Keratinocyte (primary cell): ENCODE results near the gene TAP2. TPM values are rescaled to one million over a fixed set of nuclear protein-coding genes. Genes with fewer than 3 reads are reported as not detected.

Experiments used
- DNase-seq: peaks from one replicate; pipeline ENCODE4 v3.0.0-alpha.2; 2011; ENCODE audit warnings: low read depth, missing footprints, low spot score
- FAIRE-seq: peaks from 2 replicates; lab custom pipeline; 2011; peaks lifted over from hg19 to GRCh38; lab: Jason Lieb, UNC
- H2AFZ ChIP-seq: 2 replicates; pipeline ENCODE4 v1.6.0; 2012; ENCODE audit warnings: low read length, control low read depth, inconsistent platforms; ENCODE audit not compliant: control insufficient read depth
- H3K27ac ChIP-seq: 2 replicates; pipeline ENCODE4 v1.5.1; 2011; ENCODE audit warnings: low read length; ENCODE audit not compliant: control insufficient read depth, insufficient read depth
- H3K27me3 ChIP-seq: 3 replicates; pipeline ENCODE4 v1.6.0; 2011; ENCODE audit warnings: low read length; ENCODE audit not compliant: control insufficient read depth, insufficient read depth; ENCODE audit errors: extremely low read depth
- H3K36me3 ChIP-seq, 2 experiments: 2 replicates in 1 of 2; 3 replicates in 1 of 2; pipeline ENCODE4 v1.5.1; 2011; ENCODE audit warnings: low read length in 2 of 2, mild to moderate bottlenecking in 1 of 2; ENCODE audit not compliant: control insufficient read depth in 2 of 2, insufficient read depth in 2 of 2; ENCODE audit errors: extremely low read depth in 1 of 2
- H3K4me1 ChIP-seq: 3 replicates; pipeline ENCODE4 v1.5.1; 2011; ENCODE audit warnings: low read length; ENCODE audit not compliant: control insufficient read depth, insufficient read depth; ENCODE audit errors: extremely low read depth
- H3K4me2 ChIP-seq: 3 replicates; pipeline ENCODE4 v1.6.0; 2011; ENCODE audit warnings: low read depth, low read length; ENCODE audit not compliant: control insufficient read depth, insufficient read depth; ENCODE audit errors: extremely low read depth
- H3K4me3 ChIP-seq, 3 experiments: fragments of 200-600 bp in 1 of 3; sonication (generic) in 1 of 3; 2 replicates in 2 of 3; 3 replicates in 1 of 3; pipeline ENCODE4 v1.5.1; 2011 to 2016; ENCODE audit warnings: low read length in 3 of 3, mild to moderate bottlenecking in 3 of 3, control low read depth in 2 of 3, inconsistent platforms in 1 of 3, low read depth in 1 of 3, mixed read lengths in 1 of 3, mixed run types in 1 of 3, moderate library complexity in 1 of 3; ENCODE audit not compliant: control insufficient read depth in 2 of 3, insufficient read depth in 2 of 3; ENCODE audit errors: extremely low read depth in 1 of 3
- H3K79me2 ChIP-seq: 2 replicates; pipeline ENCODE4 v1.6.0; 2012; ENCODE audit warnings: low read length; ENCODE audit not compliant: control insufficient read depth, insufficient read depth
- H3K9ac ChIP-seq: 3 replicates; pipeline ENCODE4 v1.6.0; 2011; ENCODE audit warnings: low read length; ENCODE audit not compliant: control insufficient read depth, insufficient read depth; ENCODE audit errors: extremely low read depth
- H3K9me1 ChIP-seq: 3 replicates; pipeline ENCODE4 v1.6.0; 2011; ENCODE audit warnings: low read length; ENCODE audit not compliant: control insufficient read depth, insufficient read depth; ENCODE audit errors: extremely low read depth
- H3K9me3 ChIP-seq: 2 replicates; pipeline ENCODE4 v1.5.1; 2012; ENCODE audit warnings: low read depth, low read length; ENCODE audit not compliant: control insufficient read depth
- H4K20me1 ChIP-seq: 3 replicates; pipeline ENCODE4 v1.6.0; 2011; ENCODE audit warnings: low read length; ENCODE audit not compliant: control insufficient read depth, insufficient read depth; ENCODE audit errors: extremely low read depth
- CTCF ChIP-seq, 3 experiments: IDR thresholded peaks in 1 of 3; conservative IDR thresholded peaks in 1 of 3; optimal IDR thresholded peaks in 1 of 3; 2 replicates in 2 of 3; 3 replicates in 1 of 3; pipeline versions ENCODE3 to v1.5.1; 2011; ENCODE audit warnings: low read length in 3 of 3, mild to moderate bottlenecking in 3 of 3, moderate library complexity in 2 of 3, control low read depth in 1 of 3, inconsistent platforms in 1 of 3; ENCODE audit not compliant: insufficient read depth in 2 of 3; ENCODE audit errors: extremely low read depth in 1 of 3
- EZH2 ChIP-seq: IDR thresholded peaks from one replicate; pipeline ENCODE4 v1.6.1; 2012; ENCODE audit warnings: inconsistent platforms, mild to moderate bottlenecking, low read length, moderate library complexity
- dilution Hi-C: fragments of 300-500 bp; cut with MboI; formaldehyde crosslinking; loops from one replicate; pipeline ENCODE4 v1.7.0; 2020; ENCODE audit warnings: low sequenced_read_pairs; ENCODE audit not compliant: extremely low pct_ligation_motif_present
- polyA plus RNA-seq, 5 experiments: library from polyadenylated mRNA; depleted of rRNA in 3 of 5; stranded (reverse) in 3 of 5; stranded (forward) in 1 of 5; unstranded in 1 of 5; fragments of >200 nt; gene quantifications; 1 replicate in 1 of 5; 2 replicates in 3 of 5; 3 replicates in 1 of 5; pipeline versions ENCODE4 v1.2.1 to v1.2.3, GENCODE V29; 2011 to 2012; ENCODE audit warnings: missing spikeins in 2 of 5, low read depth in 1 of 5, low replicate concordance in 1 of 5

TAP2 gene
- polyA plus RNA-seq, 1 donor (not counting 4 experiments of a cell fraction or from before 2014, with no cell fraction given), result 50.7 TPM

GRCh38 chr6:32818867-32819266 is 19.7 kb downstream of the TAP2 start:
- no peak overlapping the region for H3K27ac ChIP-seq
- no peak overlapping the region for H3K4me2 ChIP-seq
- no peak overlapping the region for H3K4me3 ChIP-seq
- H4K20me1 ChIP-seq, result no peaks in the 10 kb centered on the region
- no peaks in the 10 kb centered on the region for H3K9me3 ChIP-seq
- peaks cover 41% of the 10 kb centered on the region for H3K4me1 ChIP-seq
- no peaks in the 10 kb centered on the region for H3K27me3 ChIP-seq
- DNase-seq, result no peak
- no peaks in the 10 kb centered on the region for H3K36me3 ChIP-seq
- dilution Hi-C loops, result no loop called here
- no peak for FAIRE-seq
- H3K9me1 ChIP-seq, result no peaks in the 10 kb centered on the region
- H3K9ac ChIP-seq, result no peak overlapping the region
- no peak overlapping the region for H2AFZ ChIP-seq
- TF ChIP-seq CTCF (optimal IDR thresholded peaks at IDR 0.05 in 1 of 3, IDR thresholded peaks at IDR 0.05 in 1 of 3, conservative IDR thresholded peaks at IDR 0.05 in 1 of 3; ENCODE audit: extremely low read depth in 1 of 3, insufficient read depth in 2 of 3, low read length in 3 of 3) (no peak), EZH2 (no peak)
- H3K79me2 ChIP-seq, result no peaks in the 10 kb centered on the region

DNA sequence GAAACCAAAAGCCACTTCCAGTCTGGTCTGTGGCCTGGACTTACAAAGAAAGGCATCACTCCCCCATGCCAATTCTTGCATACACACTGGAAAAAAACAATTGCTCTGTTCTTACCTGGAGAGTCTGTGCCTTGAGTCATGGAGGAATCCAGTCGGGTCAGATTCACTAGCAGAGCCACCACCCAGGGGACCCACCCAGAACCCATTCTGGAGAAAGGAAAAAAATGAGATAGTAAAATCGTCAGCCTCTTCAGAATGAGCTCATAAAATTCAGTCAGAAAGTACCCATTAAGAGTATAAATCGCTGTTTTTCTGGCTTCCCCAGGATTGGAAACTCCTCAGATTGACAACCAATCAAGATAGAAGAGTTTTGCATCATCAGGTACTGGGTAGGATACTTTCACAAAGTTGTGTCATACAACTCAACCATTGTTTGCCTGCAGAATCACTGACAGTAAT is 21.8 kb downstream of the TAP2 start, which contains the start of gene HLA-DOB:
HLA-DOB (minus strand) TSS at position 257 of the 459 bp plus-strand sequence; CDS start at position 206, 51 bp downstream.
- Histone ChIP-seq H3K79me2 (no peaks in the 10 kb centered on the region), H3K9ac (peak within 1 kb of the TSS; percentile 60), H3K4me1 (peaks cover 42% of the 10 kb centered on the region), H3K4me2 (peak within 1 kb of the TSS; percentile 80), H3K36me3 (no peaks in the 10 kb centered on the region), H3K27ac (peak within 1 kb of the TSS; percentile 86), H4K20me1 (no peaks in the 10 kb centered on the region), H3K9me3 (no peaks in the 10 kb centered on the region), H3K27me3 (no peaks in the 10 kb centered on the region), H3K4me3 (peak within 1 kb of the TSS in 2 of 3 experiments; percentile 14 to 29), H3K9me1 (no peaks in the 10 kb centered on the region), H2AFZ (peak within 1 kb of the TSS; percentile 88)
- no peak for DNase-seq
- no peak for TF ChIP-seq EZH2
- dilution Hi-C loops, result no loop called here
- FAIRE-seq, result peak; percentile 95

DNA sequence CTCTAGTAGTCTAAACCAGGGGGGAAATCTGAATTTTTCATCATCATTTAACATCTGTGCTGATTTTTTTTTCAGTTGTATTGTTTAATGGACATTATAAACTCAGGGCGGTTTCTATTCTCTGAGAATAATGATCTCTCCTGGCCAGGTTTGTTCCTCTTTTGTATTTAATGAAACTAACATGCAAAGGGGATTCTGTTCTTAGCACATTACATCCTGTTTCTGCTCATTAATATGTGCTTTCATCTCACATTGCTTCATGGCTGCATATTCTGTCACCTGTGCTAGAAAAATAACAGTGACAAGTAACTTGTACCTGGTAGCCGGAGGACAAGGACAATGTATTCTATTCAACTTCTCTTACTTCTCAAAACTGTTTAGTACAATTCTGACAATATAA is 22.5 kb downstream of the TAP2 start:
- peaks cover 42% of the 10 kb centered on the region for H3K4me1 ChIP-seq
- no peaks in the 10 kb centered on the region for H3K36me3 ChIP-seq
- no peak for FAIRE-seq
- H3K9ac ChIP-seq, result peak overlapping the region; percentile 60
- no peaks in the 10 kb centered on the region for H3K9me1 ChIP-seq
- H3K4me3 ChIP-seq, result peak overlapping the region in 1 of 3 experiments; percentile 14
- H3K9me3 ChIP-seq, result no peaks in the 10 kb centered on the region
- no peak for TF ChIP-seq EZH2
- TF ChIP-seq CTCF (optimal IDR thresholded peaks at IDR 0.05 in 1 of 3, IDR thresholded peaks at IDR 0.05 in 1 of 3, conservative IDR thresholded peaks at IDR 0.05 in 1 of 3; ENCODE audit: extremely low read depth in 1 of 3, insufficient read depth in 2 of 3, low read length in 3 of 3), result no peak
- dilution Hi-C loops, result no loop called here
- no peaks in the 10 kb centered on the region for H4K20me1 ChIP-seq
- peak overlapping the region; percentile 88 for H2AFZ ChIP-seq
- H3K79me2 ChIP-seq, result no peaks in the 10 kb centered on the region
- no peaks in the 10 kb centered on the region for H3K27me3 ChIP-seq
- DNase-seq, result no peak
- H3K4me2 ChIP-seq, result peak overlapping the region; percentile 80
- peak overlapping the region; percentile 86 for H3K27ac ChIP-seq
